ENCODE data around the gene CBL.

CBL gene

GRCh38 chr11:119277660-119278059 lies 71.5 kb downstream of the CBL start:
- DNase-seq = no peak

GRCh38 chr11:119282495-119282894 lies 76.4 kb downstream of the CBL start:
- no peak for DNase-seq

GRCh38 chr11:119284344-119285157 lies 78.4 kb downstream of the CBL start:
- no peak for DNase-seq

GRCh38 chr11:119285431-119285830 lies 79.3 kb downstream of the CBL start:
- DNase-seq = no peak

GRCh38 chr11:119288219-119288618 lies 82.1 kb downstream of the CBL start:
- DNase-seq = no peak

- no peak for DNase-seq
Measured at GRCh38 chr11:119290894-119291497, 84.9 kb downstream of the CBL start.

- DNase-seq = no peak
Measured at GRCh38 chr11:119293461-119293860, 87.3 kb downstream of the CBL start.

GRCh38 chr11:119295178-119295577 lies 89.0 kb downstream of the CBL start:
- no peak for DNase-seq

GRCh38 chr11:119297938-119298337 lies 91.8 kb downstream of the CBL start:
- DNase-seq = no peak

GRCh38 chr11:119298726-119299125 lies 92.6 kb downstream of the CBL start:
- DNase-seq = no peak

- no peak for DNase-seq
Measured at GRCh38 chr11:119299416-119299815, 93.3 kb downstream of the CBL start.

GRCh38 chr11:119300198-119300964 lies 94.2 kb downstream of the CBL start:
- no peak for DNase-seq

- DNase-seq = no peak
Measured at GRCh38 chr11:119303227-119303718, 97.1 kb downstream of the CBL start.

- no peak for DNase-seq
Measured at GRCh38 chr11:119305556-119306372, 99.6 kb downstream of the CBL start.

GRCh38 chr11:119306373-119306890 lies 100.3 kb downstream of the CBL start:
- no peak for DNase-seq

- no peak for DNase-seq
Measured at GRCh38 chr11:119307219-119307618, 101.1 kb downstream of the CBL start.

- no peak for DNase-seq
Measured at GRCh38 chr11:119307974-119308373, 101.8 kb downstream of the CBL start.

- DNase-seq = no peak
Measured at GRCh38 chr11:119309411-119309810, 103.3 kb downstream of the CBL start.

GRCh38 chr11:119309953-119310681 lies 104.0 kb downstream of the CBL start:
- DNase-seq = no peak

- DNase-seq = no peak
Measured at GRCh38 chr11:119310682-119311052, 104.5 kb downstream of the CBL start.

- no peak for DNase-seq
Measured at GRCh38 chr11:119314726-119315125, 108.6 kb downstream of the CBL start.
